Fibroblast of lung (primary cell): ENCODE data around the gene CD300LB. TPM values are rescaled to one million over a fixed set of nuclear protein-coding genes. Genes with fewer than 3 reads are reported as not detected.

Experiments used
- DNase-seq, 2 donors: peaks; one replicate each; pipeline versions ENCODE4 v3.0.0 to v3.0.0-alpha.2; 2010; ENCODE audit warnings: low read depth in 2 of 2
- H2AFZ ChIP-seq: 2 replicates; pipeline ENCODE4 v1.5.1; 2012; ENCODE audit warnings: low read length, control low read depth, inconsistent platforms
- H3K27ac ChIP-seq: 2 replicates; pipeline ENCODE4 v1.5.1; 2011; ENCODE audit warnings: low read length, control low read depth; ENCODE audit not compliant: insufficient read depth
- H3K27me3 ChIP-seq: 2 replicates; pipeline ENCODE4 v1.5.1; 2011; ENCODE audit warnings: mild to moderate bottlenecking, low read length; ENCODE audit not compliant: control insufficient read depth, insufficient read depth
- H3K36me3 ChIP-seq: 2 replicates; pipeline ENCODE4 v1.5.1; 2011; ENCODE audit warnings: low read length; ENCODE audit not compliant: control insufficient read depth, insufficient read depth
- H3K4me1 ChIP-seq: 2 replicates; pipeline ENCODE4 v1.5.1; 2011; ENCODE audit warnings: low read length; ENCODE audit not compliant: control insufficient read depth, insufficient read depth; ENCODE audit errors: extremely low read depth
- H3K4me2 ChIP-seq: 2 replicates; pipeline ENCODE4 v1.5.1; 2011; ENCODE audit warnings: low read length, control low read depth; ENCODE audit not compliant: insufficient read depth; ENCODE audit errors: extremely low read depth
- H3K4me3 ChIP-seq, 4 experiments: fragments of 200-600 bp in 1 of 4; sonication (generic) in 1 of 4; replicated peaks in 1 of 4; 2 replicates each; pipeline ENCODE4 v1.5.1; 2011 to 2016; ENCODE audit warnings: low read length in 4 of 4, low read depth in 3 of 4, mild to moderate bottlenecking in 3 of 4, control low read depth in 2 of 4, inconsistent platforms in 1 of 4, mixed read lengths in 1 of 4; ENCODE audit not compliant: insufficient read depth in 1 of 4; ENCODE audit errors: control extremely low read depth in 1 of 4
- H3K79me2 ChIP-seq: 2 replicates; pipeline ENCODE4 v1.5.1; 2012; ENCODE audit warnings: mild to moderate bottlenecking, low read length, inconsistent platforms; ENCODE audit not compliant: control insufficient read depth, insufficient read depth
- H3K9ac ChIP-seq: 2 replicates; pipeline ENCODE4 v1.5.1; 2011; ENCODE audit warnings: mild to moderate bottlenecking, low read length, control low read depth; ENCODE audit not compliant: insufficient read depth
- H3K9me3 ChIP-seq: 2 replicates; pipeline ENCODE4 v1.5.1; 2012; ENCODE audit warnings: low read depth, low read length; ENCODE audit not compliant: control insufficient read depth, insufficient read depth
- H4K20me1 ChIP-seq: 2 replicates; pipeline ENCODE4 v1.5.1; 2011; ENCODE audit warnings: low read length; ENCODE audit not compliant: control insufficient read depth, insufficient read depth; ENCODE audit errors: extremely low read depth
- CTCF ChIP-seq, 2 donors: IDR thresholded peaks in 1 of 2; conservative IDR thresholded peaks in 1 of 2; 1 replicate in 1 of 2; 2 replicates in 1 of 2; pipeline ENCODE4 v1.5.1; 2011 to 2012; ENCODE audit warnings: low read length in 2 of 2, control low read depth in 1 of 2, inconsistent platforms in 1 of 2, low read depth in 1 of 2, mild to moderate bottlenecking in 1 of 2
- EZH2 ChIP-seq: IDR thresholded peaks from 2 replicates; pipeline ENCODE4 v1.5.1; 2012; ENCODE audit warnings: low read length, control low read depth, mild to moderate bottlenecking; ENCODE audit errors: missing control alignments
- polyA plus RNA-seq, 2 donors: library from polyadenylated mRNA; depleted of rRNA in 1 of 2; stranded (reverse) in 1 of 2; unstranded in 1 of 2; fragments of >200 nt; gene quantifications; 2 replicates each; pipeline ENCODE4 v1.2.1, GENCODE V29; 2011 to 2012; ENCODE audit warnings: missing spikeins in 1 of 2
- total RNA-seq: library from RNA; depleted of rRNA; stranded (reverse); fragments of >200 nt; gene quantifications from 2 replicates; pipeline ENCODE4 v1.2.1, GENCODE V29; 2014

CD300LB gene
- total and polyA plus RNA-seq, 2 donors (not counting 1 experiment from before 2014, with no cell fraction given), result not detected

- Histone ChIP-seq H4K20me1 (no peaks in the 10 kb centered on the region), H3K27me3 (no peaks in the 10 kb centered on the region), H3K27ac (no peak overlapping the region), H3K9me3 (no peaks in the 10 kb centered on the region), H3K4me1 (no peaks in the 10 kb centered on the region), H3K4me2 (no peak overlapping the region), H3K4me3 (no peak overlapping the region), H2AFZ (no peak overlapping the region), H3K9ac (no peak overlapping the region), H3K79me2 (no peaks in the 10 kb centered on the region), H3K36me3 (no peaks in the 10 kb centered on the region)
- no peak for DNase-seq
- TF ChIP-seq CTCF (conservative IDR thresholded peaks at IDR 0.05 in 1 of 2, IDR thresholded peaks at IDR 0.05 in 1 of 2; ENCODE audit: low read depth in 1 of 2, low read length in 2 of 2), result no peak
- TF ChIP-seq EZH2, result no peak
Measured at GRCh38 chr17:74523308-74523707, 8.0 kb downstream of the CD300LB start.

DNA sequence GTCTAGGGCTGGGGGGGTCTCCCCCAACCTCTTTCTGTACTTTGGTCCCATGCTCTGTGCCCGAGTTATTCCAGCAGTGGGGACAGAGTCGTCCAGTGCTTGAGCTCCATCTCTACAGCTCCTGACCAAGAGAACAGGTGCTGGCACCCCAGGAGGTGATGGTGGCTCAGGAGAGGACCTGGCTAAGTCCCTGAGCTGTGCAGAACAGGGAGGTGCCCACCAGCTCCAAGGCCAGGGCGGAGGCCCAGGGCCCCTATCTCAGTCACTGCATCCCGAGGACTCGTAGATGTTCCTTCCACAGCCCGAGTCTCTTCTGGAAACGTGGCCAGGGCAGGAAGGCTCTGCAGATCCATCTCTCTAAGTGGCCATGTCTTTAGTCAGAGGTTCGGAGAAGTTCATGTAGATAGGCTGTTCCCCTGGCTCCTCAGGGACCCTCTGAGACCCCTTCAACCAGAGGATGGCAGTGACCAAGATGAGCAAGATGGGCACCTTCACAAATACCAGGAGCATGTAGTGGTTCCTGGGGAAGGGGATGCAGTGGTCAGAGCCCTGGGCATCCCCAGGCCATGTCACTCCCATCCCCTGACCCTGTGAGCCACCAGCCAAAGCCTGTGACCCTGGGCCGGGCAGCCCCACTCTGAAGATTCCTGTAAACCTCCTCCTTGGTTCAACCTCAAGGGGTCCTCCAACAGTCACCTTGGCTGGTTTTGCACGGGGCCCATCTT is 8.7 kb downstream of the CD300LB start:
- no peak overlapping the region for H3K27ac ChIP-seq
- no peak overlapping the region for H3K4me3 ChIP-seq
- H3K36me3 ChIP-seq, result no peaks in the 10 kb centered on the region
- H3K79me2 ChIP-seq, result no peaks in the 10 kb centered on the region
- no peaks in the 10 kb centered on the region for H3K27me3 ChIP-seq
- no peaks in the 10 kb centered on the region for H3K9me3 ChIP-seq
- TF ChIP-seq CTCF (conservative IDR thresholded peaks at IDR 0.05 in 1 of 2, IDR thresholded peaks at IDR 0.05 in 1 of 2; ENCODE audit: low read depth in 1 of 2, low read length in 2 of 2), result no peak
- no peak for TF ChIP-seq EZH2
- no peak overlapping the region for H2AFZ ChIP-seq
- no peak for DNase-seq
- no peaks in the 10 kb centered on the region for H4K20me1 ChIP-seq
- no peaks in the 10 kb centered on the region for H3K4me1 ChIP-seq
- H3K4me2 ChIP-seq, result no peak overlapping the region
- no peak overlapping the region for H3K9ac ChIP-seq

DNA sequence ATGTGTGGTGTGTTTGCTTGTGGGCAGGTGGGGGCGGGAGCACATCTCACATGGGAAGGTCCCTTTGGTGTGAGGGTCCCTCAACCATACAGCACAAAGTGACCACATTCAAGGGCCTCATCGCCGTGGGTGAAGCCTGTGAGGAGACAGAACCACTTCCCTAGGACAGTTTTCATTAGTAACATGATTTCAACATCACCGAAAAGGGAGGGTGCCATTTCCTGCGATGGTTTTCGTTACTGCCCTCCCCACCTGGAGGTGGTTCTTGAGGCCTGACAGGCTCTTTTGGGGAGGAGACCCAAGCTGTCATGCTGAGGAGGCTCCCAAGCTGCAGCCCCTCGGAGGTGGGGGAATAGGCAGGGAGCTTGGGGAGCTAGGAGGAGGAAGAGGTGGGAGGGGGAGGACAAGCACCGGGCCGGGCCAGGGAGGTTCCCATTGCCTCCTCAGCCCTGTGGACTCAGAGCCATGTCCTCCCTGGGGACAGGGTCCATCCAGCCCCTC is 9.5 kb downstream of the CD300LB start:
- Histone ChIP-seq H3K36me3 (no peaks in the 10 kb centered on the region), H3K79me2 (no peaks in the 10 kb centered on the region), H3K27me3 (no peaks in the 10 kb centered on the region), H3K9ac (no peak overlapping the region), H4K20me1 (no peaks in the 10 kb centered on the region), H3K4me1 (no peaks in the 10 kb centered on the region), H2AFZ (no peak overlapping the region), H3K9me3 (no peaks in the 10 kb centered on the region), H3K4me3 (no peak overlapping the region), H3K4me2 (no peak overlapping the region), H3K27ac (no peak overlapping the region)
- no peak for DNase-seq
- TF ChIP-seq CTCF (conservative IDR thresholded peaks at IDR 0.05 in 1 of 2, IDR thresholded peaks at IDR 0.05 in 1 of 2; ENCODE audit: low read depth in 1 of 2, low read length in 2 of 2) (no peak), EZH2 (no peak)
